GM18870 (cell line): Measurements from ENCODE around the gene DNALI1.
"Not testable (repeated sequence)": the region's sequence is repeated elsewhere in the genome, so short reads cannot be mapped to it uniquely, and the experiment has no call there.

ENCODE experiments used
- ATAC-seq: cut with Tn5 transposase; IDR thresholded peaks from one replicate; pipeline ENCODE4 v1.9.1; 2021; ENCODE audit warnings: moderate library complexity; ENCODE audit not compliant: unreplicated experiment

The DNALI1 gene

GRCh38 chr1:37556712-37557196 is at the start of gene DNALI1:
Gene DNALI1, plus strand, starts transcription at chr1:37556940. Its CDS starts 55 bp downstream, at chr1:37556995.
- ATAC-seq = no peak

- ATAC-seq = no peak
Observed at GRCh38 chr1:37509181-37509580, 47.6 kb upstream of the DNALI1 start.

DNA sequence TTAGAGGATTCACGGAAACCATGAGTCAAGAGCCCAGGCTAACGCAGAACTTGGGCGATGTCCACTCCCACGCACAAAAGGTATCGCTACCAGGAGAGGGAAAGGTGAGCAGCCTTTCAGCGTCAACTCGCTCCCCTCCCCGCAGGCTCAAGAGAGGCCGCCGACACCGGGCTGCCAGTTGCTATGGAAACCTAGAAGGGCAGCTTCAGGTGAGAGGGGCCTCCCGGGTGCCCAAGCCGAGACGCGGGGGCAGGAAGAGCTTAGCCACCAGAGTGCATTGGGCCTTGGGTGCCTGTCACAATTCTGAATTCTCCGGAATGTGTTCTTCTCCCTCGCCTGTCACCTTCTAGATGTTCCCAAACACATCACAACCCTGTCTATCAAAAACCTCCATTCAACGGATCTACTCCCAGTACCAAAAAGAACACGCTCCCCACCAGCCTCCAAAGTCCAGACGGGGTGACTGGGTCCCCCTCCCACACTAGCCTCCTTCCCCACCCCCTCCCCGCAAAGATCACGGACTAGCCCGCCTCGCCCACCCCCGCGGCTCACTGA is 42.9 kb upstream of the DNALI1 start:
- ATAC-seq = no peak

DNA sequence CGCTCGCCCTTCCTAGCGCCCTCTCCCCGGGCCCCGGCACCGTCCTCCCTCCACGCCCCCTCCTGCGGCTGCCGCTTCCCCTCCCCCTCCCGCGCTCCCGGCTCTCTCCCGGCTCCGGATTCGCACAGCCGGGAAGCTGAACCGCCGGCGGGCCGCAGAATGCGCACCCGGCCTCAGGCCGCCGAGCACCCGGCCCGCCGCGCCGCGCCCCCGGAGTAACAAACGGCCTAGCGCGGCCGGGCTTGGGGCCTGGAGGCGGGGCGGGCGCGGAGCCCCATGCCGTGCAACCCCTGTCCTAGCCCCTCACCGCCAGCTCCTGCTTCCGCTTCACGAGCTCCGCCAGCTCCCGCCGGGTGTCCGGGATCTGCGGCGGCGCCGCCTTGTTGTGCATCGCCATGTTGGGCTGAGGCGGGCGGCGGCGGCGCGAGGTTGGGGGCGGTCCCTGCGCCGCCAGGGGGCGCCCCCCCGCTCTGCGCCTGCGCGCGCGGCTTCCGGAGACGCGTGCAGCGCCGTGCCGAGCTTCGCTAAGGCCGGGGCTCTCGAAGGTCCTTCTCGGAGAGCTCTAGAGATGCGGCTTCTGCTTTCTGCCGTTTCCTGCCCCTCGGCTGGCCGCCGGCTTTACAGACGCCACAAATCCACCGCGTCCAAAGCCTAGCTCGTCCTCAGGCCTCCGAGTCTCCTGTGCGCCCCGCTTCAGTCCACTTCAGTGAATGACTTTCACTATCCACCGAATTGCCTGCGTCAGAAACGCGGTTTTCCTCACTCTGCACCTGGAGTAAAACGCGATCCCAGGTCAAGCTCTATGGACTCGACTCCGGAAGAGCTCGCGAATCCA is 42.2 kb upstream of the DNALI1 start, which contains the start of gene MEAF6:
Gene MEAF6 (minus strand): TSS at position 417 of the 835 bp plus-strand sequence. CDS start 20 bp downstream, at position 397.
- peak; percentile 63 for ATAC-seq

DNA sequence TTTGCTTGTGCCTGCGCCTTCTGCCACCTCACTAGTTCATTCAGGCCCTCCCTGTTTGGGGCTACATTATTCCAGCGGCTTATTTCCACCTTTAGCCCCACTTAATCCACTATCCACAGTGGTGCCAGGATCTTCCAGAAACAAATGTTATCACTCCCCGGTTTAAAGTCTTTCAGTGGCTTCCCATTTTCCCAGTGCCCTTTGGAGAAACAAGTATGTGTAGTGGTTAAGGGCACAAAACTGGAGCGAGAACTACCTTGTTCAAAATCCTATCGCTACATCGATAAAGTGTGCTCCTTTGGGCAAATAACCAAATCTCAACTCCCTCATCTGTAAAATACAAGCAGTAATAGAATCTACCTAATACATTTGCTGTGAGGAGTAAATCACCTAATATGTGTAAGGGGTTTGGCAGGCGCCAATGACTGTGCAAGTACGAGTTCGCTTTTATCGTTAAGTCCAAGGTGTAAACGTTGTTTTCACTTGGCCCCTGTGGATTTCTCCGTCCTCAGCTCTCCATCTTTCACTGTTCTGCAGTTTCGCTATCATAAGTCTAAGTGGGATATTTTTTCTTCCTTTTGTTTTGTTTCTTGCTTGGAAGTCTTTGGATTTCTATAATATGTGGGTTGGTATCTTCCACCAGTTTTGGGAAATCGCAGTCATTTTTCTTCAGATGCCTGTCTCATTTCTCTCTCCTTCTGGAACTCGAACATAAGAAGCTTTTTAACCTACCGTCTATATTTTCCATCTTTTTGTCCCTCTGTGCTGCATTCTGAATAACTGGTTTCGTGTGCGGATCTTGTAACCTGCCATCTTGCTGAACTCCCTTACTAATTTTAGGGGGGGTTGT is 41.3 kb upstream of the DNALI1 start:
- ATAC-seq = no peak

DNA sequence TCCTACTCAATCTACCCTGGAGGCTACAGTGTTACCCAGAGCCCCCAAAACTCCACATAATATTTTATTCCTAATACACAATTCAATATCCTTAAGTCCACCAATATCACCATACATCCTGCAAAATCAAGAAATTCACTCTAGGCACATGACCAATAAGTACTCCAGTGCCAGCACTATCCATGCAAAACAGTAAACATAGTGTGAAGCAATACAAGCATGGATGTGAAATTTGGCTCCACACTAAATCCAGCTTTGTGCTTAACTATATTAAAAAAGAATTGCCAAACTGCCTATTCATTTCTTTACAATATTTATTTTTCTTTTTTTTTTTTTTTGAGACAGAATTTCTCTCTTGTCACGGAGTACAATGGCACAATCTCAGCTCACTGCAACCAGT is 39.2 kb upstream of the DNALI1 start:
- no peak for ATAC-seq

DNA sequence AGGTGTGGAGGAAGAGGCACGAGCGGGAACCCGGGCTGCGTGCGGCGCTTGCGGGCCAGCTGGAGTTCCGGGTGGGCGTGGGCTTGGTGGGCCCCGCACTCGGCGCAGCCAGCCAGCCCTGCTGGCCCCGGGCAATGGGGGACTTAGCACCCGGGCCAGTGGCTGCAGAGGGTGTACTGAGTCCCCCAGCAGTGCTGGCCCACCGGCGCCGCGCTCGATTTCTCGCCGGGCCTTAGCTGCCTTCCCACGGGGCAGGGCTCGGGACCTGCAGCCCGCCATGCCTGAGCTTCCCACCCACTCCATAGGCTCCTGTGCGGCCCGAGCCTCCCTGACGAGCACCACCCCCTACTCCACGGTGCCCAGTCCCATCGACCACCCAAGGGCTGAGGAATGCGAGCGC is 38.5 kb upstream of the DNALI1 start:
- ATAC-seq = not testable (repeated sequence)

DNA sequence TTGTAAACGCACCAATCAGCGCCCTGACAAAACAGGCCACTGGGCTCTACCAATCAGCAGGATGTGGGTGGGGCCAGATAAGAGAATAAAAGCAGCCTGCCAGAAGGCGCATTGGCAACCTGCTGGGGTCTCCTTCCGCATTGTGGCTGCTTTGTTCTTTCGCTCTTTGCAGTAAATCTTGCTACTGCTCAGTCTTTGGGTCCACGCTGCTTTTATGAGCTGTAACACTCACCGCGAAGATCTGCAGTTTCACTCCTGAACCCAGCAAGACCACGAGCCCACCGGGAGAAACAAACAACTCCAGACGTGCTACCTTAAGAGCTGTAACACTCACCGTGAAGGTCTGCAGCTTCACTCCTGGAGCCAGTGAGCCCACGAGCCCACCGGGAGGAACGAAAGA is 37.8 kb upstream of the DNALI1 start:
- ATAC-seq = not testable (repeated sequence)

DNA sequence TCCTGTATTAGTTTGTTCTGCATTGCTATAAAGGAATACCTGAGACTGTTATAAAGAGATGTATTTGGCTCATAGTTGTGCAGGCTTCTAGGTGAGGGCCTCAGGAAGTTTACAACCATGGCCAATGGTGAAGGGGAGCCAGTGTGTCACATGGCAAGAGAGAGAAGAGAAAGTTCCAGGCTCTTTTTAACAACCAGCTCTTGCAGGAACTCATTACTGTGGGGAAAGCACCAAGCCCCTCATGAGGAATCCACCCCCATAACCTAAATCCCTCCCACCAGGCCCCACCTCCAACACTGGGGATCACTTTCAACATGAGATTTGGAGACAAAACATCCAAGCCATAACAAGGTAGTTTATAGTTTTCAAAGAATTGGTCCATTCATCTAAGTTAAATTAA is 37.1 kb upstream of the DNALI1 start:
- ATAC-seq = no peak

DNA sequence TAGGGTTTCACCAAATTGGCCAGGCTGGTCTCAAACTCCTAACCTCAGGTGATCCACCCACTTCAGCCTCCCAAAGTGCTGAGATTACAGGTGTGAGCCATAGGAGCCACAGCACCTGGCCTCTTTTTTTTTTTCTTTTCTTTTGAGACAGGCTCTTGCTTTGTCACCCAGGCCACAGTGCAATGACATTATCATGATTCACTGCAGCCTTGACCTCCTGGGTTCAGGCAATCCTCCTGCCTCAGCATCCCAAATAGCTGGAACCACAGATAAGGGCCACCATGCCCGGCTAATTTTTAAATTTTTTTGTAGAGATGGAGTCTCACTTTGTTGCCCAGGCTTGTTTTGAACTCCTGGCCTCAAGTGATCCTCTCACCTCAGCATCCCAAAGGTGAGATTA is 26.9 kb upstream of the DNALI1 start:
- ATAC-seq = not testable (repeated sequence)

- not testable (repeated sequence) for ATAC-seq
Observed at GRCh38 chr1:37532418-37533156, 24.2 kb upstream of the DNALI1 start.

GRCh38 chr1:37533317-37534093 is 23.2 kb upstream of the DNALI1 start:
- no peak for ATAC-seq

GRCh38 chr1:37537378-37537777 is 19.4 kb upstream of the DNALI1 start:
- ATAC-seq = no peak

GRCh38 chr1:37539154-37539553 is 17.6 kb upstream of the DNALI1 start:
- ATAC-seq = not testable (repeated sequence)

DNA sequence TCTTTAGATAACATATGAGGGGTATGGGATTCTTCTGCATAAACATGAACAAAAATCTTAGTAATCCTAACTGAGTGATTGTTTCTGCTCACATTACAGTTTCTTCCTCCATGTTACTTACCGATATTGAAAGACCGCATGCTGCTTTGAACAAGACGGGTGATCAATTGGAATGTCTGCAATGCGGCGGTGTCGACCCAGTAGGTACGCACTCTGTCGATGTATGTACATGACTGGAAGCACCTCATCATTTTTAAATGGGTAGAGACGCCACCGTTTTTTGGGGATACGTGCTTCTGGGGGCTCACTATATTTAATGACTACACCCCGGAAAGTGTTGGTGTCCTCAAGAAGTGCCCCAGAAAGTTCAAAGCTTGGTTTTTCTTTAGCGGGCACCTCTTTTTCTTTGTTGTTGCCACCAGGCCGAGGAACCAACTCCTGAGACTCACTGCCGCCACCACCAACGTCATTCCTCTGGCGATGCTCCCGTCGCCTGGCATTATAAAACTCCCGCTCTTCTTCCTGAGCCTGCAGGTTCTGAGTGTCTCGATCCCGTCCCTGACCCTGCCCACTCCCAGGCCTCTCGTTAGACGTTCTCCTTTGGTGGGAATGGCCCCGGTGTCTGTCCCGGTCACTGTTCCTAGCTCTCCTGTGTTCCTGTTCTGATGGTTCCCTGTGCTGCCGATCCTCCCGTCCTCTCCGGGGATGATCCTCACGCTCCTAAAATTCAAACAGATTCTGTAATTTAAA is 16.5 kb upstream of the DNALI1 start:
- ATAC-seq = no peak

GRCh38 chr1:37544530-37544929 is 12.2 kb upstream of the DNALI1 start:
- no peak for ATAC-seq

- ATAC-seq = no peak
Observed at GRCh38 chr1:37545019-37545418, 11.7 kb upstream of the DNALI1 start.

DNA sequence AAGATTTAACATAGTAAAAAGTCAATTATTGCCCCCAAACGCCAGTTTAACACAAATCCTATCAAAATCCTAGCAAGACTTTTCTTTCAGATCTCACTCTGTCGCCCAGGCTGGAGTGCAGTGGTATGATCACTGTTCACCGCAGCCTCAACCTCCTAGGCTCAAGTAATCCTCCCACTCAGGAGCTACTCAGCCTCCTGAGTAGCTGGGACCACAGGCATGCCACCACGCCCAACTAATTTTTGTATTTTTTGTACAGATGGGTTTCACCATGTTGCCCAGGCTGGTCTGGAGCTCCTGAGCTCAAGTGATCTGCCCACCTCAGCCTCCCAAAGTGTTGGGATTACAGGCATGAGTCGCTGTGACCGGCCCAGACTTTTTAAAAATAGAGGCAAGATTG is 7.4 kb upstream of the DNALI1 start:
- no peak for ATAC-seq

DNA sequence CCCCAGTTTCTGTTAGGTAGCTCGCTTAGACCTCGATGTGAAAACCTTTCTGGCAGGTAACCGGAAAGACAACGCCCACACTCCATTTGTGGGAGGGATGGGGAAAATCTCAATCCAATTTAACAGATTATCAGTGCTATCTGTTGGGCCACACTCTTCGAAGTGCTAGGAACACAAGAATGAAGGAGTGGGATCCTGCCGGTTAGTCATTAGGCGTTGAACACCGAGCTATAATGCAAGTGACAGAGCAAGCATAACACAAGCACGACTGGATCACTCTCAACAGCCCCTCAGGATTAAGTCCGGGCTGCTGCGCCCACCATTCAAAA is 3.2 kb upstream of the DNALI1 start:
- no peak for ATAC-seq
